Cardiac muscle cell (in vitro differentiated cells and primary cell): Measurements from ENCODE around the gene YJEFN3. TPM values are rescaled to one million over a fixed set of nuclear protein-coding genes. Genes with fewer than 3 reads are reported as not detected.
A peak's percentile ranks its signal among the peaks of the same experiment; 100 is the strongest.

Source experiments
- DNase-seq, 2 donors: peaks; one replicate each; pipeline versions ENCODE4 v3.0.0 to v3.0.0-alpha.2; 2010 to 2017; ENCODE audit warnings: low read depth in 1 of 2, low spot score in 1 of 2
- H3K27ac ChIP-seq: fragments of 200-600 bp; sonication (generic); 2 replicates; pipeline ENCODE4 v1.5.1; 2016
- H3K27me3 ChIP-seq: fragments of 200-600 bp; sonication (generic); 2 replicates; pipeline ENCODE4 v1.6.0; 2016; ENCODE audit warnings: control low read depth
- H3K36me3 ChIP-seq: fragments of 200-600 bp; sonication (generic); 2 replicates; pipeline ENCODE4 v1.5.1; 2016; ENCODE audit warnings: control low read depth
- H3K4me1 ChIP-seq: fragments of 200-600 bp; sonication (generic); 2 replicates; pipeline ENCODE4 v1.8.1; 2017; ENCODE audit warnings: low read depth, mild to moderate bottlenecking, mixed run types
- H3K4me3 ChIP-seq: fragments of 200-600 bp; sonication (generic); 2 replicates; pipeline ENCODE4 v1.5.1; 2016; ENCODE audit warnings: mild to moderate bottlenecking
- H3K9me3 ChIP-seq: fragments of 200-600 bp; sonication (generic); 2 replicates; pipeline ENCODE4 v1.5.1; 2017; ENCODE audit warnings: low read depth, mild to moderate bottlenecking, control low read depth
- polyA plus RNA-seq: library from polyadenylated mRNA; unstranded; fragments of >200 nt; fragmentation: Nextera tagmentation; extraction: Ambion mirVana; gene quantifications from 2 replicates; pipeline ENCODE4 v1.2.1, GENCODE V29; 2016
- total RNA-seq: library from RNA; depleted of rRNA; stranded (reverse); fragments of >200 nt; gene quantifications from 2 replicates; pipeline ENCODE4 v1.2.3, GENCODE V29; 2016
- TF ChIP-seq, protein P1 (sequence below): IDR thresholded peaks from 2 replicates; pipeline ENCODE4 v1.5.1; 2012; ENCODE audit warnings: low read depth, mild to moderate bottlenecking, low read length

Gene YJEFN3
- total and polyA plus RNA-seq, 2 experiments from 2014 or later, result 12.5 to 29.9 TPM

DNA sequence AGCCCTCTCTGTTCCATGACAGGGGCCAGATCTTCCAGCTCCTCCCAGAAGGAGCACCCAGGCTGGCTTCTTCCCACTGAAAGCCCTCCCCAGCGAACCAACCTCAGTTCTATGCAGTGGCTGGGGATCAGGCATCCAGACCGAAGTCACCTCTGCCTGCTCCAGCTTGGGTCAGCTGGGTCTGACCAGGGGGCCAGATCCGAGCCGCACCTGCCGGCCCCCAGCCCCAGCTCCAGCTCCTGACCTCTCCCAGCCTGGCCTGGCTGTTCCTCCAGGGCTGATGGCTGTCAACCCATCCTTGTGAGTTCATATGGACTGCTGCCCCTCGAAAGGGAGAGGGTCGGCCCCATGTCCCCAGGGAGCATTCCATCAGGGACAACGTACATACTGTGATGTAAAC is 21.4 kb upstream of the YJEFN3 start:
- Histone ChIP-seq H3K36me3 (peaks cover 32% of the 10 kb centered on the region), H3K27ac (no peak overlapping the region), H3K4me3 (no peak overlapping the region), H3K27me3 (no peaks in the 10 kb centered on the region), H3K4me1 (no peaks in the 10 kb centered on the region), H3K9me3 (no peaks in the 10 kb centered on the region)
- TF ChIP-seq, protein P1, sequence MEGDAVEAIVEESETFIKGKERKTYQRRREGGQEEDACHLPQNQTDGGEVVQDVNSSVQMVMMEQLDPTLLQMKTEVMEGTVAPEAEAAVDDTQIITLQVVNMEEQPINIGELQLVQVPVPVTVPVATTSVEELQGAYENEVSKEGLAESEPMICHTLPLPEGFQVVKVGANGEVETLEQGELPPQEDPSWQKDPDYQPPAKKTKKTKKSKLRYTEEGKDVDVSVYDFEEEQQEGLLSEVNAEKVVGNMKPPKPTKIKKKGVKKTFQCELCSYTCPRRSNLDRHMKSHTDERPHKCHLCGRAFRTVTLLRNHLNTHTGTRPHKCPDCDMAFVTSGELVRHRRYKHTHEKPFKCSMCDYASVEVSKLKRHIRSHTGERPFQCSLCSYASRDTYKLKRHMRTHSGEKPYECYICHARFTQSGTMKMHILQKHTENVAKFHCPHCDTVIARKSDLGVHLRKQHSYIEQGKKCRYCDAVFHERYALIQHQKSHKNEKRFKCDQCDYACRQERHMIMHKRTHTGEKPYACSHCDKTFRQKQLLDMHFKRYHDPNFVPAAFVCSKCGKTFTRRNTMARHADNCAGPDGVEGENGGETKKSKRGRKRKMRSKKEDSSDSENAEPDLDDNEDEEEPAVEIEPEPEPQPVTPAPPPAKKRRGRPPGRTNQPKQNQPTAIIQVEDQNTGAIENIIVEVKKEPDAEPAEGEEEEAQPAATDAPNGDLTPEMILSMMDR, result no peak
- DNase-seq, result no peak

DNA sequence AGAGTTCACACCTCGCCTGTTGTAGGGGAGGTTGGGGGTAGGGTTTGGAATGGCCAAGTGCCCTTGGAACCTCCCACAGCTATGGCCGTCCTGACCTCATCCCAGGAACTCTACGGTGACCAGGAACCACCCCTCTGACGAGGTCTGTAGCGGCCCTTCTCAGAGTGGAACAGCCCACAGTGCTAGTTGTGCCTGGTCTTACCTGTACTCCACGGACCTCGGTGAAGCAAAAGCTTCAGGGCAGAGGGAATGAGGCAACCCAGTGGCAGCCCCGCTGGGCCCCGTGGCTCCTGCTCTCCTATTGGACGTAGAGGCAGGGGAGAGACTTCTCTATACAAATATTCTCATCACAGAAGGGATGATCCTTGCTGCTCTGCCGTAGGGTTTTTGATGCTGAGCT is 20.5 kb upstream of the YJEFN3 start:
- TF ChIP-seq, protein P1, result no peak
- no peak for DNase-seq
- no peaks in the 10 kb centered on the region for H3K9me3 ChIP-seq
- H3K27me3 ChIP-seq, result no peaks in the 10 kb centered on the region
- no peak overlapping the region for H3K27ac ChIP-seq
- H3K36me3 ChIP-seq, result peaks cover 27% of the 10 kb centered on the region
- H3K4me3 ChIP-seq, result no peak overlapping the region
- no peaks in the 10 kb centered on the region for H3K4me1 ChIP-seq

DNA sequence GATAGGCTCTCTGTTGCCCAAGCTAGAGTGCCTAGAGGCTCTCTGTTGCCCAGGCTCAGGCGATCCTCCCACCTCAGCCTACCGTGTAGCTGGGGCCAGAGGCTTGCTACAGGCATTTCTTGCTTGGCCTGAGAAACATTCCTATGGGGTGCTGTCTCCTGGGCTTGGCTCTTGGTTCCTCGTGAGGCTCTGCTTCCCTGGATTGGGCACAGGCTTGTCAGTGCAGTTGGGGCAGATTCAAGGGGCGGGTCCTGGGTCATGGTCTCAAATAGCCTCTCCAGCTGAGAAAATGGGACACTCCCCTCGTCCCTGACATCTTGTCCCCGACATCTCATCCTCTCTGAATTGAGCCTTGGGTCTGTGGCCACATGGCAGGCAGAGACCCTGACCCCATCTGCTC is 18.3 kb upstream of the YJEFN3 start:
- H3K36me3 ChIP-seq, result peaks cover 12% of the 10 kb centered on the region
- TF ChIP-seq, protein P1, result no peak
- H3K27ac ChIP-seq, result no peak overlapping the region
- H3K4me1 ChIP-seq, result no peaks in the 10 kb centered on the region
- peak in 1 of 2 donors; percentile 20 for DNase-seq
- H3K4me3 ChIP-seq, result no peak overlapping the region
- no peaks in the 10 kb centered on the region for H3K27me3 ChIP-seq
- no peaks in the 10 kb centered on the region for H3K9me3 ChIP-seq

DNA sequence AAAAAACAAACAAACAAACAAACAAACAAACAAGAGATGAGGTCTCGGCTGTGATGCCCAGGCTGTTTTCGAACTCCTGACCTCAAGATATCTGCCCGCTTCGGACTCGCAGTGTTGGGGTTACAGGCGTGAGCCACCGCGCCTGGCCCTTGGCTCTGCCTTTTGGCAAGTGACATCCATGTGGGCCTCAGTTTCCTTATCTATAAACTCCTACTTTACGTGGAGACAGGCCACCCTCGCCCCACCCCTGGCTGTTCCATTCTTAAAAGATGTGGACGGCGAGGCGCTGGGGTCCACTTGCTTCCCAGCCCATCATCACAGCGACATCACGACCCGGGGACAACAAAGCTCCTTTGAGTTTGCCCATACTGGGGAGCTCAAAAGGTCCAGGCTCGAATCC is 15.0 kb upstream of the YJEFN3 start:
- H3K4me3 ChIP-seq, result no peak overlapping the region

GRCh38 chr19:19514215-19514657 is 14.5 kb upstream of the YJEFN3 start:
- Histone ChIP-seq H3K27me3 (no peaks in the 10 kb centered on the region), H3K4me1 (peaks cover 4% of the 10 kb centered on the region), H3K9me3 (no peaks in the 10 kb centered on the region), H3K36me3 (no peaks in the 10 kb centered on the region), H3K27ac (no peak overlapping the region), H3K4me3 (no peak overlapping the region)
- DNase-seq, result peak in 1 of 2 donors; percentile 89
- TF ChIP-seq, protein P1, result no peak

More for the DNA sequence above, 15.0 kb upstream of the YJEFN3 start:
- Histone ChIP-seq H3K9me3 (no peaks in the 10 kb centered on the region), H3K36me3 (no peaks in the 10 kb centered on the region), H3K4me1 (peaks cover 4% of the 10 kb centered on the region), H3K27me3 (no peaks in the 10 kb centered on the region), H3K27ac (no peak overlapping the region)
- no peak for DNase-seq
- TF ChIP-seq, protein P1, result no peak
